HepG2 (cell line): Measurements from ENCODE around the gene SLC51B. TPM values are rescaled to one million over a fixed set of nuclear protein-coding genes. Genes with fewer than 3 reads are reported as not detected.
A peak's percentile ranks its signal among the peaks of the same experiment; 100 is the strongest.

Source experiments
- ATF1 ChIP-seq: IDR thresholded peaks from 2 replicates; pipeline ENCODE4 v1.6.1; 2016; ENCODE audit warnings: mild to moderate bottlenecking, control low read depth
- BORCS8-MEF2B ChIP-seq: sonication (generic); formaldehyde crosslinking; IDR thresholded peaks from 2 replicates; pipeline ENCODE4 v1.8.0; 2022; ENCODE audit warnings: mild to moderate bottlenecking, missing genetic modification reagents
- CSRNP1 ChIP-seq: sonication (generic); formaldehyde crosslinking; IDR thresholded peaks from 2 replicates; pipeline ENCODE4 v1.8.1; 2023; ENCODE audit warnings: mild to moderate bottlenecking, missing genetic modification reagents
- ELF3 ChIP-seq: IDR thresholded peaks from 2 replicates; pipeline ENCODE4 v1.6.1; 2016; ENCODE audit warnings: missing genetic modification reagents, missing compliant biosample characterization
- ERF ChIP-seq: IDR thresholded peaks from 2 replicates; pipeline ENCODE4 v1.6.1; 2018; ENCODE audit warnings: missing biosample characterization, missing genetic modification reagents
- FOSL1 ChIP-seq: sonication (generic); formaldehyde crosslinking; IDR thresholded peaks from 2 replicates; pipeline ENCODE4 v1.9.0; 2021; ENCODE audit warnings: missing genetic modification reagents, borderline replicate concordance
- FOXC1 ChIP-seq: sonication (generic); formaldehyde crosslinking; IDR thresholded peaks from 2 replicates; pipeline ENCODE4 v1.8.0; 2022; ENCODE audit warnings: mild to moderate bottlenecking, missing genetic modification reagents, borderline replicate concordance
- FOXK1 ChIP-seq: sonication (generic); formaldehyde crosslinking; IDR thresholded peaks from 2 replicates; pipeline ENCODE4 v1.4.0; 2020; ENCODE audit warnings: low read depth, missing genetic modification reagents, borderline replicate concordance
- GABPA ChIP-seq, 2 experiments: IDR thresholded peaks; 2 replicates each; pipeline ENCODE4 v1.6.1; 2011 to 2016; ENCODE audit warnings: low read depth in 2 of 2, low read length in 1 of 2, missing biosample characterization in 1 of 2, missing genetic modification characterization in 1 of 2
- IRF2 ChIP-seq: IDR thresholded peaks from 2 replicates; pipeline ENCODE4 v1.6.1; 2018; ENCODE audit warnings: missing genetic modification reagents, missing compliant biosample characterization
- KLF12 ChIP-seq: sonication (generic); formaldehyde crosslinking; IDR thresholded peaks from 2 replicates; pipeline ENCODE4 v1.4.0; 2020; ENCODE audit warnings: missing genetic modification reagents, borderline replicate concordance
- POGK ChIP-seq: sonication (generic); formaldehyde crosslinking; conservative IDR thresholded peaks from 2 replicates; pipeline ENCODE4 v1.8.0; 2022; ENCODE audit warnings: mild to moderate bottlenecking, moderate library complexity, missing genetic modification reagents
- RFX5 ChIP-seq: IDR thresholded peaks from 2 replicates; pipeline ENCODE4 v1.6.1; 2011; ENCODE audit warnings: low read depth, low read length, improper control_type of control experiment
- TARDBP ChIP-seq: sonication (generic); formaldehyde crosslinking; IDR thresholded peaks from 2 replicates; pipeline ENCODE4 v1.8.0; 2022; ENCODE audit warnings: mild to moderate bottlenecking, missing genetic modification reagents
- TBX2 ChIP-seq: sonication (generic); formaldehyde crosslinking; IDR thresholded peaks from 2 replicates; pipeline ENCODE4 v1.5.0; 2020; ENCODE audit warnings: missing genetic modification reagents, mild to moderate bottlenecking, borderline replicate concordance
- ZBTB26 ChIP-seq: IDR thresholded peaks from 2 replicates; pipeline ENCODE4 v1.6.1; 2016; ENCODE audit warnings: missing compliant biosample characterization, missing genetic modification reagents, borderline replicate concordance
- ZFP36L1 ChIP-seq: sonication (generic); formaldehyde crosslinking; IDR thresholded peaks from 2 replicates; pipeline ENCODE4 v1.8.0; 2022; ENCODE audit warnings: mild to moderate bottlenecking, missing genetic modification reagents, moderate library complexity
- ZFP37 ChIP-seq: sonication (generic); formaldehyde crosslinking; IDR thresholded peaks from 2 replicates; pipeline ENCODE4 v1.4.0; 2020; ENCODE audit warnings: missing genetic modification reagents, borderline replicate concordance
- ZNF205 ChIP-seq: IDR thresholded peaks from 2 replicates; pipeline ENCODE4 v1.6.1; 2018; ENCODE audit warnings: missing biosample characterization, missing genetic modification reagents
- ZNF552 ChIP-seq: sonication (generic); formaldehyde crosslinking; IDR thresholded peaks from 2 replicates; pipeline ENCODE4 v1.9.0; 2022; ENCODE audit warnings: missing genetic modification reagents, mild to moderate bottlenecking, borderline replicate concordance
- ZNF761 ChIP-seq: sonication (generic); formaldehyde crosslinking; conservative IDR thresholded peaks from 2 replicates; pipeline ENCODE4 v1.4.0; 2020; ENCODE audit warnings: mild to moderate bottlenecking, missing genetic modification reagents
- ZNF770 ChIP-seq: sonication (generic); formaldehyde crosslinking; IDR thresholded peaks from 2 replicates; pipeline ENCODE4 v1.5.0; 2020; ENCODE audit warnings: mild to moderate bottlenecking, missing genetic modification reagents
- ZNF788 ChIP-seq: sonication (generic); formaldehyde crosslinking; IDR thresholded peaks from 2 replicates; pipeline ENCODE4 v1.5.0; 2020; ENCODE audit warnings: mild to moderate bottlenecking, missing genetic modification reagents, borderline replicate concordance
- ZSCAN30 ChIP-seq: sonication (generic); formaldehyde crosslinking; IDR thresholded peaks from 2 replicates; pipeline ENCODE4 v1.5.0; 2020; ENCODE audit warnings: mild to moderate bottlenecking, missing genetic modification reagents
- ZZZ3 ChIP-seq: sonication (generic); formaldehyde crosslinking; IDR thresholded peaks from 2 replicates; pipeline ENCODE4 v1.4.0; 2020; ENCODE audit warnings: missing genetic modification reagents, mild to moderate bottlenecking, borderline replicate concordance
- polyA plus RNA-seq, 8 experiments: library from polyadenylated mRNA; depleted of rRNA in 3 of 8; stranded (reverse) in 7 of 8; unstranded in 1 of 8; fragments of >200 nt; fragmentation: Illumina TruSeq in 4 of 8; extraction: Trizol in 4 of 8; gene quantifications; 2 replicates each; pipeline versions ENCODE4 v1.2.1 to v1.2.3, GENCODE V29; 2011 to 2016; ENCODE audit warnings: low read depth in 4 of 8, missing spikeins in 1 of 8, mixed read lengths in 1 of 8; ENCODE audit not compliant: insufficient read depth in 1 of 8
- total RNA-seq, 5 experiments: library from RNA; depleted of rRNA; stranded (reverse); fragments of >200 nt; fragmentation: Illumina TruSeq; extraction: Trizol; gene quantifications; 2 replicates each; pipeline ENCODE4 v1.2.3, GENCODE V29; 2016; ENCODE audit warnings: low read depth in 1 of 5

Gene SLC51B
- total and polyA plus RNA-seq, 2 of the 13 experiments (the other 11 are each of a cell fraction or from before 2014, with no cell fraction given): 14.9 to 17.1 TPM

GRCh38 chr15:65057549-65057940, 12.4 kb downstream of the SLC51B start (continued):
- no peak for TF ChIP-seq IRF2
- no peak for TF ChIP-seq POGK (CRISPR knock-in tag)
- TF ChIP-seq ZNF205: no peak
- TF ChIP-seq TARDBP (CRISPR knock-in tag): peak; percentile 49
- no peak for TF ChIP-seq FOXK1 (CRISPR knock-in tag)
- TF ChIP-seq ZNF788 (CRISPR knock-in tag): peak; percentile 8; the same call in 1 of the 2 replicates
- TF ChIP-seq ZNF761 (CRISPR knock-in tag): no peak
- TF ChIP-seq ELF3 (CRISPR knock-in tag): no peak
- TF ChIP-seq FOSL1 (CRISPR knock-in tag): no peak
- TF ChIP-seq ZZZ3: no peak
- no peak for TF ChIP-seq RFX5
- TF ChIP-seq ZNF770: 0 out of 2 replicates have a peak, but pooled peaks have one; percentile 10
- no peak for TF ChIP-seq ZNF552 (CRISPR knock-in tag)
- no peak for TF ChIP-seq ATF1
- TF ChIP-seq ERF (CRISPR knock-in tag): 0 out of 2 replicates have a peak, but pooled peaks have one; percentile 0
- TF ChIP-seq KLF12: peak; percentile 6; the same call in 1 of the 2 replicates
- TF ChIP-seq GABPA (IDR thresholded peaks at IDR 0.05; ENCODE audit: low read depth, low read length): no peak
- no peak for TF ChIP-seq GABPA (CRISPR knock-in tag; IDR thresholded peaks at IDR 0.05; ENCODE audit: low read depth)
- TF ChIP-seq ZSCAN30 (CRISPR knock-in tag): 0 out of 2 replicates have a peak, but pooled peaks have one; percentile 57
- 0 out of 2 replicates have a peak, but pooled peaks have one; percentile 16 for TF ChIP-seq CSRNP1 (CRISPR knock-in tag)
- TF ChIP-seq TBX2 (CRISPR knock-in tag): 0 out of 2 replicates have a peak, but pooled peaks have one; percentile 6
- TF ChIP-seq ZBTB26 (CRISPR knock-in tag): no peak
- 0 out of 2 replicates have a peak, but pooled peaks have one; percentile 10 for TF ChIP-seq ZFP37 (CRISPR knock-in tag)
- 0 out of 2 replicates have a peak, but pooled peaks have one; percentile 2 for TF ChIP-seq FOXC1 (CRISPR knock-in tag)
- TF ChIP-seq ZFP36L1: 0 out of 2 replicates have a peak, but pooled peaks have one; percentile 9
- 0 out of 2 replicates have a peak, but pooled peaks have one; percentile 40 for TF ChIP-seq BORCS8-MEF2B
